WERI-Rb-1 (cell line): ENCODE data around the gene CCDC88C.

Source experiments
- DNase-seq: peaks from one replicate; pipeline ENCODE4 v3.0.0-alpha.2; 2020
- H3K27ac ChIP-seq: fragments of 250-450 bp; sonication (Bioruptor Pico); 2 replicates; pipeline ENCODE4 v1.5.1; 2020; ENCODE audit warnings: mild to moderate bottlenecking, moderate library complexity
- H3K27me3 ChIP-seq: fragments of 250-450 bp; sonication (Bioruptor Pico); 2 replicates; pipeline ENCODE4 v1.5.1; 2021; ENCODE audit warnings: mild to moderate bottlenecking, low read depth, moderate library complexity; ENCODE audit not compliant: insufficient read depth, severe bottlenecking
- H3K36me3 ChIP-seq: fragments of 250-450 bp; sonication (Bioruptor Pico); 2 replicates; pipeline ENCODE4 v1.5.1; 2020; ENCODE audit warnings: mild to moderate bottlenecking, moderate library complexity
- H3K4me3 ChIP-seq: 2 replicates; pipeline ENCODE4 v1.5.1; 2011; ENCODE audit warnings: low read depth, mild to moderate bottlenecking, control low read depth, low read length
- H3K9me3 ChIP-seq: fragments of 250-450 bp; sonication (Bioruptor Pico); 2 replicates; pipeline ENCODE4 v1.5.1; 2021; ENCODE audit warnings: mild to moderate bottlenecking, moderate library complexity; ENCODE audit not compliant: severe bottlenecking
- TF ChIP-seq, protein P1 (sequence below): IDR thresholded peaks from 2 replicates; pipeline ENCODE4 v1.5.1; 2011; ENCODE audit warnings: low read depth, mild to moderate bottlenecking, control low read depth, inconsistent platforms, low read length

Gene CCDC88C

DNA sequence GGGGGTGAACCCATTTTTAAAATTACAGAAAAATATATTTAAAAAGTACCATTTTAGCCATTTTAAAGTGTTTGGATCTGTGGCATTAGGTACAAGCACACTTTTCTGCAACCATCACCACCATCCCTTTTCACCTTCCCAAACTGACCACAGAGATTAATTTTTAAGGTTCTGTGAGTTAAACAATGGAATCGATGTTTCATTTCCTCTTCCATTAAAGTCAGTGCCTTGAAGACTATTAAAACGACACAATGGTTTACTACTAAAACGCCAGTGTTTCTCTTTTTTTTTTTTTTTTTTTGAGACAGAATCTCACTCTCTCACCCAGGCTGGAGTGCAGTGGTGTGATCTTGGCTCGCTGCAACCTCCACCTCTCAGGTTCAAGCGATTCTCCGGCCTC, 95.0 kb downstream of the CCDC88C start:
- H3K9me3 ChIP-seq: no peaks in the 10 kb centered on the region
- no peak overlapping the region for H3K4me3 ChIP-seq
- H3K36me3 ChIP-seq: peaks cover 94% of the 10 kb centered on the region
- no peaks in the 10 kb centered on the region for H3K27me3 ChIP-seq
- no peak for DNase-seq
- TF ChIP-seq, protein P1, sequence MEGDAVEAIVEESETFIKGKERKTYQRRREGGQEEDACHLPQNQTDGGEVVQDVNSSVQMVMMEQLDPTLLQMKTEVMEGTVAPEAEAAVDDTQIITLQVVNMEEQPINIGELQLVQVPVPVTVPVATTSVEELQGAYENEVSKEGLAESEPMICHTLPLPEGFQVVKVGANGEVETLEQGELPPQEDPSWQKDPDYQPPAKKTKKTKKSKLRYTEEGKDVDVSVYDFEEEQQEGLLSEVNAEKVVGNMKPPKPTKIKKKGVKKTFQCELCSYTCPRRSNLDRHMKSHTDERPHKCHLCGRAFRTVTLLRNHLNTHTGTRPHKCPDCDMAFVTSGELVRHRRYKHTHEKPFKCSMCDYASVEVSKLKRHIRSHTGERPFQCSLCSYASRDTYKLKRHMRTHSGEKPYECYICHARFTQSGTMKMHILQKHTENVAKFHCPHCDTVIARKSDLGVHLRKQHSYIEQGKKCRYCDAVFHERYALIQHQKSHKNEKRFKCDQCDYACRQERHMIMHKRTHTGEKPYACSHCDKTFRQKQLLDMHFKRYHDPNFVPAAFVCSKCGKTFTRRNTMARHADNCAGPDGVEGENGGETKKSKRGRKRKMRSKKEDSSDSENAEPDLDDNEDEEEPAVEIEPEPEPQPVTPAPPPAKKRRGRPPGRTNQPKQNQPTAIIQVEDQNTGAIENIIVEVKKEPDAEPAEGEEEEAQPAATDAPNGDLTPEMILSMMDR: no peak
- H3K27ac ChIP-seq: no peak overlapping the region

DNA sequence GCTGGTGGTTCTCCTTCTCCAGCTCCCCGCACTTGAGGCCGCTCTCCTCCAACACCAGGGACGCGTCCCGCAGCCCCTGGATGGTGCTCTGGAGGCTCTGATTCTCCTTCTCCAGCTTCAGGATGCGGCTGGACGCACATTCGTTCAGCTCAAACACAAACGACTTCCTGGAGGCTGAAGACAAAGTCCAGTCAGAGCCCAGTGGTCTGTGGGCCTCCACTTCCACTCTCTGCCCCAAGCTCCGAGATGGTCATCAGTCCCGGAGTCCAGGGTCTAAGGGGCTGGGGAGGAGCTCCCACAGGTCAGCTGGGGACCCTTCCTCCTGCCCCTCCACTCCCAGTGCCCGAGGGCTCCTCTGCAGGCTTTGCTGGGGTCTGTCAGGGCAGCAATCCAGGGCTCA, 96.5 kb downstream of the CCDC88C start:
- no peak overlapping the region for H3K4me3 ChIP-seq
- no peak for DNase-seq
- no peak overlapping the region for H3K27ac ChIP-seq
- no peaks in the 10 kb centered on the region for H3K9me3 ChIP-seq
- TF ChIP-seq, protein P1: no peak
- no peaks in the 10 kb centered on the region for H3K27me3 ChIP-seq
- H3K36me3 ChIP-seq: peaks cover 95% of the 10 kb centered on the region

DNA sequence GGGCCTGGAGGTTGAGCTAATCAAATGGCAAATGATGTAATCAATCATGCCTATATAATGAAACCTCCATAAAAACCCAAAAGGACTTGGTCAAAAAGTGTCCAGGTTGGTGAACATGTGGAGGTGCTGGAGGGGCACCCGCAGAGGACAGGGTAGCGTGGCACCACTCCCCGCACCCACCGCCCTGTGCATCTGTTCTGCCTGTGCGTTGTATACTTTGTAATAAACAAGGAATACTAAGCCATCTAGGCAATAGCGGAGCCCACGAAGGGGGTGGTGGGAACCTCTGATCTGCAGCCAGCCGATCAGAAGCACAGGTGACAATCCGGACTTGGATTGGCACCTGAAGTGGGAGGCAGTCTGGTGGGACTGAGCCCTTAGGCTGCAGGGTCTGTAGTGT, 97.4 kb downstream of the CCDC88C start:
- no peak for DNase-seq
- Histone ChIP-seq H3K27ac (no peak overlapping the region), H3K27me3 (no peaks in the 10 kb centered on the region), H3K4me3 (no peak overlapping the region), H3K9me3 (no peaks in the 10 kb centered on the region), H3K36me3 (peaks cover 97% of the 10 kb centered on the region)
- TF ChIP-seq, protein P1: no peak

DNA sequence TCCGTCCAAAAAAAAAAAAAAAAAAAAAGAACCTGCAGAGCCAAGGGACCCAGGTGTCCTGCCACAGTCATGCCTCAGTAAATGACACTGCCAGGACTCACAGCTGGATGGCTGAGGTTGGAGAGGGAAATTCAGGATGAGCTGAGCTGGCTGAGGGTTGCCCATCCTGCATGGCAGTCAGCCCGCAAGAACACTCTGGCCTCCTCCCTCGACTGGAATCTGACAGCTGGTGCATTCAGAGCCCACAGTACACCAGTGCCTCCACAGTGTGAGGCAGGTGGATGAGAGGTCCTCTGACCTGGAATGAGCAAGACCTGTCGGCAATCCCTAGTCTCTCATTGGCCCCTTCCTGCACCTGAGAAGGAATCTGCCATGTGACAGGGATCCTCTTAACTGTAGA, 98.7 kb downstream of the CCDC88C start:
- TF ChIP-seq, protein P1: no peak
- H3K27ac ChIP-seq: no peak overlapping the region
- DNase-seq: no peak
- H3K9me3 ChIP-seq: no peaks in the 10 kb centered on the region
- H3K36me3 ChIP-seq: peaks cover 97% of the 10 kb centered on the region
- H3K4me3 ChIP-seq: no peak overlapping the region
- H3K27me3 ChIP-seq: no peaks in the 10 kb centered on the region

DNA sequence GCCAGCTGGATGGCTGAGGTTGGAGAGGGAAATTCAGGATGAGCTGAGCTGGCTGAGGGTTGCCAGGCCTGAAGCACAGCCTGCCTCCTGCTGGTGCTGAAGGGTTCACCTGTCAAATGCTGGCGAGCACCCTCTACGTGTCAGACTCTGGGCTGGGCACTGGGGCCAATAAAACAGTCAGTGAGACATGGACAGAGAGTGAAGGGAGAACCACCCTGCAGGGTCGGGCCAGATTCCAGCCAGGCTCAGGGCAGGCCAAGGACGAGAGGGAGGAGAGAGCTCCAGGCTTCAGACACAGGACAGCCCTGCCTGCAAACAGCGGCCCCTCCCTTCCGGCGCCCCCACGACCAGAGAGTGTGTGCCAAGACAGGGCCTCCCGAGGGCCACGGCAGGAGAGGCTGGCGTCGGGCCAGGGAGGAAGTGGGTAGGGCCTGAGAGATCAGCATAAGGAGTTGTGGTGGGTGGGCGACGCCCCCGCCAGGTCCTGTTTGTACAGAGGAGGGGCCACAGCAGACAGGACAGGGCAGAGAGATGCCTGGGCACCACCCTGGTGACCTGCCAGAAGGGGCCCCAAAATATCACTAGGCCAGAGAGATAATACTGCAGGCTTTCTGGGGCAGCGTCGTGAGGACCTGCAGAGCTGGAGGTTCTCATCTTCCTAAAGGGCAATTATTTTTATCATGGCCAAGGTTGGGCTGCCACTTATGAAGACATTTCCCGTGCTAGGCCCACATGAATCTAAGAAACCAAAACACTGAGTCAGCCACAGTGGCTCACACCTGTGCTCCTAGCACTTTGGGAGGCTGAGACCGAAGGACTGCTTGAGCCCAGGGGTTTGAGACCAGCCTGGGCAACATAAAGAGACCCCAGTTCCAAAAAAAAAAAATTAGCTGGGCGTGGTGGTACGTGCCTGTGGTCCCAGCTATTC, 100.0 kb downstream of the CCDC88C start:
- H3K27ac ChIP-seq: no peak overlapping the region
- TF ChIP-seq, protein P1: no peak
- no peak overlapping the region for H3K4me3 ChIP-seq
- peaks cover 97% of the 10 kb centered on the region for H3K36me3 ChIP-seq
- no peaks in the 10 kb centered on the region for H3K9me3 ChIP-seq
- DNase-seq: no peak
- H3K27me3 ChIP-seq: no peaks in the 10 kb centered on the region
